Upper lobe of left lung (tissue), 6 donors: Measurements from ENCODE around the gene CACNA2D1. TPM values are rescaled to one million over a fixed set of nuclear protein-coding genes. Genes with fewer than 3 reads are reported as not detected.

ENCODE experiments used
- ATAC-seq, 2 donors: fragments of 200-7000 bp; cut with Tn5 transposase; one replicate each; pipeline ENCODE4 v1.9.1; 2022; ENCODE audit warnings: mild to moderate bottlenecking in 2 of 2, moderate library complexity in 2 of 2; ENCODE audit not compliant: low FRiP score in 2 of 2
- DNase-seq, 2 donors: peaks; one replicate each; pipeline ENCODE4 v3.0.0-alpha.2; 2019 to 2020
- H3K27ac ChIP-seq, 4 donors: fragments of 200-600 bp; sonication (generic); one replicate each; pipeline ENCODE4 v1.5.1; 2016 to 2019
- H3K27me3 ChIP-seq, 4 donors: fragments of 200-600 bp; sonication (generic); one replicate each; pipeline ENCODE4 v1.5.1; 2017 to 2019
- H3K36me3 ChIP-seq, 4 donors: fragments of 200-600 bp; sonication (generic); one replicate each; pipeline ENCODE4 v1.5.1; 2016 to 2019
- H3K4me1 ChIP-seq, 4 donors: fragments of 200-600 bp; sonication (generic); one replicate each; pipeline ENCODE4 v1.5.1; 2018 to 2019
- H3K4me3 ChIP-seq, 4 donors: fragments of 200-600 bp; sonication (generic); one replicate each; pipeline ENCODE4 v1.5.1; 2017 to 2019; ENCODE audit warnings: mild to moderate bottlenecking in 2 of 4, moderate library complexity in 1 of 4
- H3K9me3 ChIP-seq, 4 donors: fragments of 200-600 bp; sonication (generic); one replicate each; pipeline ENCODE4 v1.5.1; 2018 to 2019
- EP300 ChIP-seq, 4 donors: sonication (generic); formaldehyde crosslinking; IDR thresholded peaks; one replicate each; pipeline ENCODE4 v1.5.1; 2017; ENCODE audit warnings: antibody characterized with exemption in 4 of 4, control low read depth in 2 of 4
- POLR2A ChIP-seq, 4 donors: fragments of 450-650 bp; IDR thresholded peaks; one replicate each; pipeline ENCODE4 v1.5.1; 2016 to 2017; ENCODE audit warnings: antibody characterized with exemption in 4 of 4, mild to moderate bottlenecking in 2 of 4
- POLR2AphosphoS5 ChIP-seq, 2 donors: sonication (generic); formaldehyde crosslinking; IDR thresholded peaks; one replicate each; pipeline ENCODE4 v1.5.1; 2017; ENCODE audit warnings: antibody characterized with exemption in 2 of 2
- WGBS, 2 donors: methylation state at CpG; one replicate each; pipeline ENCODE4 v1.1.5; 2017 to 2018; 5-methylcytosine and 5-hydroxymethylcytosine counted together
- total RNA-seq, 6 donors: library from RNA; depleted of rRNA in 4 of 6; stranded (reverse); fragments of >200 nt in 4 of 6; gene quantifications; one replicate each; pipeline versions ENCODE4 v1.1.0 to v1.2.1, GENCODE V29; 2016 to 2021
- TF ChIP-seq, protein P1 (sequence below), 6 experiments: fragments of 450-650 bp in 4 of 6; fragments of 200-600 bp in 2 of 6; sonication (generic) in 2 of 6; IDR thresholded peaks; one replicate each; pipeline ENCODE4 v1.5.1; 2016 to 2019; ENCODE audit warnings: antibody characterized with exemption in 6 of 6
- donor health status: DM: no; HTN: no; CAD: no; lungs with moderate emphysema.
- donor health status: DM: no; HTN: yes; CAD: no; lungs with severe emphysema.

Gene CACNA2D1
- total RNA-seq, 6 donors from 2014 or later: 6.7 to 85.9 (median 9.6) TPM

DNA sequence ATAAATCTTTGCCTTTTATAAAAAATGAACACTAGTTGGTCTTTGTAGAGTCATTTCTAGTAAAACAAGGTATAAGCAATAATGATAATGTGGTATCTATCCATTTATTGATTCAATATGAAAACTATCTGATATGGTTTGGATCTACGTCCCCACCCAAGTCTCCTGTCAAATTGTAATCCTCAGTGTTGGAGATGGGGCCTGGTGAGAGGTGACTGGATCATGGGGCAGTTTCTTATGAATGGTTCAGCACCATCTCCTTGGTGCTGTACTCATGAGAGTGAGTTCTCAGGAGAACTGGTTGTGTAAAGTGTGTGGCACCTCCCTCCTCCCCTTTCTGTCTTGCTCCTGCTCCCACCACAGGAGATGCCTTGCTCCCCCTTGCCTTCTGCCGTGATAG lies 288.8 kb downstream of the CACNA2D1 start:
- Histone ChIP-seq H3K36me3 (no peaks in the 10 kb centered on the region), H3K27me3 (no peaks in the 10 kb centered on the region), H3K4me1 (no peaks in the 10 kb centered on the region), H3K27ac (no peak overlapping the region), H3K9me3 (no peaks in the 10 kb centered on the region), H3K4me3 (no peak overlapping the region)
- DNase-seq (no peak), ATAC-seq (no peak)
- TF ChIP-seq EP300 (IDR thresholded peaks at IDR 0.05) (no peak), POLR2AphosphoS5 (IDR thresholded peaks at IDR 0.05) (no peak), POLR2A (IDR thresholded peaks at IDR 0.05) (no peak)
- TF ChIP-seq, protein P1, sequence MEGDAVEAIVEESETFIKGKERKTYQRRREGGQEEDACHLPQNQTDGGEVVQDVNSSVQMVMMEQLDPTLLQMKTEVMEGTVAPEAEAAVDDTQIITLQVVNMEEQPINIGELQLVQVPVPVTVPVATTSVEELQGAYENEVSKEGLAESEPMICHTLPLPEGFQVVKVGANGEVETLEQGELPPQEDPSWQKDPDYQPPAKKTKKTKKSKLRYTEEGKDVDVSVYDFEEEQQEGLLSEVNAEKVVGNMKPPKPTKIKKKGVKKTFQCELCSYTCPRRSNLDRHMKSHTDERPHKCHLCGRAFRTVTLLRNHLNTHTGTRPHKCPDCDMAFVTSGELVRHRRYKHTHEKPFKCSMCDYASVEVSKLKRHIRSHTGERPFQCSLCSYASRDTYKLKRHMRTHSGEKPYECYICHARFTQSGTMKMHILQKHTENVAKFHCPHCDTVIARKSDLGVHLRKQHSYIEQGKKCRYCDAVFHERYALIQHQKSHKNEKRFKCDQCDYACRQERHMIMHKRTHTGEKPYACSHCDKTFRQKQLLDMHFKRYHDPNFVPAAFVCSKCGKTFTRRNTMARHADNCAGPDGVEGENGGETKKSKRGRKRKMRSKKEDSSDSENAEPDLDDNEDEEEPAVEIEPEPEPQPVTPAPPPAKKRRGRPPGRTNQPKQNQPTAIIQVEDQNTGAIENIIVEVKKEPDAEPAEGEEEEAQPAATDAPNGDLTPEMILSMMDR (IDR thresholded peaks at IDR 0.05): no peak
- 75 to 77% methylated on average over 2 of the region's 2 CpGs for WGBS, 2 donors

GRCh38 chr7:82153776-82154175 lies 289.8 kb downstream of the CACNA2D1 start:
- no peak overlapping the region for H3K27ac ChIP-seq
- H3K27me3 ChIP-seq: no peaks in the 10 kb centered on the region
- no peaks in the 10 kb centered on the region for H3K9me3 ChIP-seq
- DNase-seq: no peak
- no peak for TF ChIP-seq EP300 (IDR thresholded peaks at IDR 0.05)
- TF ChIP-seq POLR2AphosphoS5 (IDR thresholded peaks at IDR 0.05): no peak
- TF ChIP-seq, protein P1 (IDR thresholded peaks at IDR 0.05): no peak
- no peak for TF ChIP-seq POLR2A (IDR thresholded peaks at IDR 0.05)
- no peaks in the 10 kb centered on the region for H3K4me1 ChIP-seq
- no peak overlapping the region for H3K4me3 ChIP-seq
- no peaks in the 10 kb centered on the region for H3K36me3 ChIP-seq
- 76 to 85% methylated on average over 2 of the region's 2 CpGs for WGBS, 2 donors
- no peak for ATAC-seq

GRCh38 chr7:82152858-82153257 lies 290.7 kb downstream of the CACNA2D1 start:
- no peaks in the 10 kb centered on the region for H3K27me3 ChIP-seq
- H3K27ac ChIP-seq: no peak overlapping the region
- no peaks in the 10 kb centered on the region for H3K4me1 ChIP-seq
- no peak for TF ChIP-seq POLR2A (IDR thresholded peaks at IDR 0.05)
- TF ChIP-seq, protein P1 (IDR thresholded peaks at IDR 0.05): no peak
- H3K4me3 ChIP-seq: no peak overlapping the region
- WGBS, 2 donors: 86 to 96% methylated on average over 1 of the region's 1 CpG
- ATAC-seq (no peak), DNase-seq (no peak)
- H3K36me3 ChIP-seq: no peaks in the 10 kb centered on the region
- H3K9me3 ChIP-seq: no peaks in the 10 kb centered on the region

- Histone ChIP-seq H3K9me3 (no peaks in the 10 kb centered on the region), H3K4me3 (no peak overlapping the region), H3K36me3 (no peaks in the 10 kb centered on the region), H3K27ac (no peak overlapping the region), H3K4me1 (no peaks in the 10 kb centered on the region), H3K27me3 (no peaks in the 10 kb centered on the region)
- ATAC-seq (no peak), DNase-seq (no peak)
- 91 to 97% methylated on average over 4 of the region's 4 CpGs for WGBS, 2 donors
- TF ChIP-seq, protein P1 (IDR thresholded peaks at IDR 0.05): no peak
- TF ChIP-seq EP300 (IDR thresholded peaks at IDR 0.05): no peak
- no peak for TF ChIP-seq POLR2AphosphoS5 (IDR thresholded peaks at IDR 0.05)
- no peak for TF ChIP-seq POLR2A (IDR thresholded peaks at IDR 0.05)
Observed at GRCh38 chr7:82146491-82146890, 297.1 kb downstream of the CACNA2D1 start.

DNA sequence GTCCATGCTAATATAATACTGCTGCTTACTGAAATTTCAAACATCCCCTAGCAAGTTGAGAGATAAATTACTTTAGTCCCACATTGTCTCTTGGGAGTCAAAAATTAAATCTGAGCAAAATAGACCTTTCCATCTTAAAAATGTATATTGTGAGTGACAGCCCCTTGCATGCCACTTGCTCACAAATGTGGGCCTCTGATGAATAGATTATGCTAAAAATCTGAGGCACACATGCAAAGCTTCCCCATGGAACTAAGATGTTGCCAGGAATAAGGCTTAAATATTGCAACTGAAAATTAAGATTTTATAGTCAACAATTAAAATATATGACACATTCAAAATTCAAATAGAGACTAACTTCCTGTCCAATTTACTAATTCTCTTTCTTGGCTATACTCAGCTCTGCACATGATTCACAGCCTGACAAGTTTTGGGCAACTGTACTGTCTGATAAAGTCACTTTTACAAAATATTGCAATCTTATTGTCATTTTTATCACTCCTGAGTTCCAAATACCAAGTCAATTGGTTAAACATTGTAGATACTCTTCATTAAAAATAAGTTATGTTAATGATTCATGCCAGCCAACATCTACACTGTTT lies 301.2 kb downstream of the CACNA2D1 start:
- Histone ChIP-seq H3K9me3 (no peaks in the 10 kb centered on the region), H3K36me3 (no peaks in the 10 kb centered on the region), H3K27me3 (no peaks in the 10 kb centered on the region), H3K4me1 (no peaks in the 10 kb centered on the region), H3K4me3 (no peak overlapping the region), H3K27ac (no peak overlapping the region)
- DNase-seq (no peak), ATAC-seq (no peak)
- TF ChIP-seq POLR2AphosphoS5 (IDR thresholded peaks at IDR 0.05) (no peak), POLR2A (IDR thresholded peaks at IDR 0.05) (no peak), EP300 (IDR thresholded peaks at IDR 0.05) (no peak)
- TF ChIP-seq, protein P1 (IDR thresholded peaks at IDR 0.05): no peak
